ENCODE data around the gene BAIAP2.

The BAIAP2 gene

DNA sequence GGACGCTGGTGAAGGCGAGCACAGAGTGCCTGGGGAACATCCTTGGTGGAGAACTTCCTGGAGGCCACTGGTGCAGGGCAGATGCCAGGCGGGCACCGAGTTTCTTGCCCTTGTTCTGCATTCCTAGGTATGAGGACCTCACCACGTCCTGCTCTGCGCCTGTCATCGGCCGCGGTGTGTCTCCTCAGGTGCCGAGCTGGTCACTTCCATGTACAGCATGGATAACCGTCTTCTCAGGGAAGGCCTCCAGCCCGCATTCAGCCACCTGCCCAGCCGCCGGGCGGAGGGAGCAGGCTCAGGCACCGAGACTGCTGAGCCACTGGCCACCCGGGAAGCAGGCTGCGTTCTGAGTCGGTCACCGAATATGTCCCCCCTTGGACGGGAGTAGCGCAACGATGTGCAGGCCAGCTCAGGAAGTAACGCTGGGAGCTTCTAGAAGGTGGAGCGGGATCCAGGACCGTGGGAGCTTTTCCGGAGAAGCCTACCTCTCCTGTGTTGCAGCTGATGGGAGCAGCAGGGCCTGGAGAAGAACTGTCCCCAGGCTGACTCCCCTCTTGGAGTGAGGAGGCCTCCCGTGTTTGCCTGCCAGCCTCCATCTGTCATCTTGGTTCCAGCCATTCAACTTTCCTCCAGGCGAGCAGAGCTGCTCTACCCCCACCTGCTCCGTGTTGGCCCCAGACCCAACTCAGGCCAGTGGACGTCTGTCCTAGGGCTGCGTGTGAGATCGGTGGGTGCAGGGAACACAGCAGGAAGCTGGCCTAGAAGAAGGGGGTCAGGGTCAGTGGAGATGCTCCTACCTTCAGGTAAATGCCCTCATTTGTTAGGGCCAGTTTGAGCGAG lies 2.1 kb upstream of the BAIAP2 start:
- TF ChIP-seq, protein P1, sequence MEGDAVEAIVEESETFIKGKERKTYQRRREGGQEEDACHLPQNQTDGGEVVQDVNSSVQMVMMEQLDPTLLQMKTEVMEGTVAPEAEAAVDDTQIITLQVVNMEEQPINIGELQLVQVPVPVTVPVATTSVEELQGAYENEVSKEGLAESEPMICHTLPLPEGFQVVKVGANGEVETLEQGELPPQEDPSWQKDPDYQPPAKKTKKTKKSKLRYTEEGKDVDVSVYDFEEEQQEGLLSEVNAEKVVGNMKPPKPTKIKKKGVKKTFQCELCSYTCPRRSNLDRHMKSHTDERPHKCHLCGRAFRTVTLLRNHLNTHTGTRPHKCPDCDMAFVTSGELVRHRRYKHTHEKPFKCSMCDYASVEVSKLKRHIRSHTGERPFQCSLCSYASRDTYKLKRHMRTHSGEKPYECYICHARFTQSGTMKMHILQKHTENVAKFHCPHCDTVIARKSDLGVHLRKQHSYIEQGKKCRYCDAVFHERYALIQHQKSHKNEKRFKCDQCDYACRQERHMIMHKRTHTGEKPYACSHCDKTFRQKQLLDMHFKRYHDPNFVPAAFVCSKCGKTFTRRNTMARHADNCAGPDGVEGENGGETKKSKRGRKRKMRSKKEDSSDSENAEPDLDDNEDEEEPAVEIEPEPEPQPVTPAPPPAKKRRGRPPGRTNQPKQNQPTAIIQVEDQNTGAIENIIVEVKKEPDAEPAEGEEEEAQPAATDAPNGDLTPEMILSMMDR (IDR thresholded peaks at IDR 0.05; ENCODE audit: borderline replicate concordance, control extremely low read depth, extremely low read depth, insufficient read depth, missing control alignments) = no peak
- no peak for DNase-seq (ENCODE audit: low spot score)
- in situ Hi-C loops (cut with MboI; ENCODE audit: low sequenced_read_pairs, unreplicated experiment) = no loop called here

DNA sequence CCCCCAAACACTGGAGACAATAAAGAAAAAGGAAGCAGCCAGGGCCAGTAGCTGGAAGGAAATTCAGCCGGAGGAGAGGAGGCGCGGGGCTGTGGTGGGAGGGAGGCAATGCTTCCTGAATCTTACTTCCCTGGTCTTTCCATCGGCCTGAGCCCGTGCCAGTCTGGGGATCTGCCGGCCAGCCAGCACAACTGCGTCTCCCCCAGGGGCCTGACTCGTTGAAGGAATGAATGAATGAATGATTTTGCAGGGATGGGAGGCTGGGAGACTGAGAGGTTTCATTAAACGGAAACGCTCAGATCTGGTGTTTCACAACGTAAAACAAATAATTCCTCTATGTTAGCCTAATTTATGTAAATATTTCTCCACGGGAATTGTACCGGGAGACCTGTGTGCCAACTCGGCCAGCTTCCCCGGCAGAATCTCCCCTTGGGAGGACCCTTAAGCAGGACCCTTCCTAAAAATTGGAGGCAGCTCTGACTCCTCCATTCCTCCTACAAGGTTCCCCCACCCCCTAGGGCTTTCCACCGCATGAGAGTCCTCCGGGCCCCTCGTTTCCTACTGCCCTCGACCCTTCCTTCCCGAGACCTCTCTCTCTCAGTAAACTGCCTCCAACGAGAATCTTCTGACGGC lies 1.3 kb upstream of the BAIAP2 start:
- TF ChIP-seq, protein P1 (IDR thresholded peaks at IDR 0.05; ENCODE audit: borderline replicate concordance, control extremely low read depth, extremely low read depth, insufficient read depth, missing control alignments) = no peak
- DNase-seq (ENCODE audit: low spot score) = no peak
- in situ Hi-C loops (cut with MboI; ENCODE audit: low sequenced_read_pairs, unreplicated experiment) = no loop called here

DNA sequence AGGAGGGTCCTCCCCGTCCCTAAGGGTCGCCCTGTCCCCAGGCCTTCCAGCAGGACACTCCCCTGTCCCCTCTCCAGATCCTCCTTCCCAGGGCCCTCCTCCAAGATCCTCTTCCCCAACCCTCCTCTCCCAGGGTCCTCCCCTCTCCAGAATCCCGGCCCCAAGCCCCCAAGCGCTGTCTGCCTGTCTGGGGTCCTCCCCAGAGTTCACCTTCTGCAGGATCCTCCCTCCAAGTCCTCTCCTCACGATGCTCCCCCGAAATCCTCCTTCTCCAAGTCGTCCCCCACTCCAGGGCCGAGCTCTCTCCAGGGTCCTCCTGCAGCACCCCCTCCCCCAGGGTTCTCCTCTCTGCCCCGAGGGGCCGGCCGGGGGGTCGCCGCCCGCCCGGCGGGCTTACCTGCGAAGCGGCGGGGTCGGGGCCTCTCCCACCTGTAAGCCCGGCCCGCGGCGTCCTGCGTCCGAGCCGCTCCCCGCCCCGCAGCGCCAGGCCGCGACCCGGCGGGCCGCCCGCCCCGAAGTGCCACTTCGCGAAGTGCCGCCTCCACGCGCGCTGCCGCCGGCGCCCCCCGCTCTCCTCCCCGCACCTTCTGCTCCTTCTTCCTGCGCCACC lies 678 bp upstream of the BAIAP2 start:
- TF ChIP-seq, protein P1 (IDR thresholded peaks at IDR 0.05; ENCODE audit: borderline replicate concordance, control extremely low read depth, extremely low read depth, insufficient read depth, missing control alignments) = no peak
- in situ Hi-C loops (cut with MboI; ENCODE audit: low sequenced_read_pairs, unreplicated experiment) = no loop called here

GRCh38 chr17:81035521-81036196 lies 708 bp downstream of the BAIAP2 start:
- TF ChIP-seq, protein P1 (IDR thresholded peaks at IDR 0.05; ENCODE audit: borderline replicate concordance, control extremely low read depth, extremely low read depth, insufficient read depth, missing control alignments) = no peak
- in situ Hi-C loops (cut with MboI; ENCODE audit: low sequenced_read_pairs, unreplicated experiment) = no loop called here
- no peak for DNase-seq (ENCODE audit: low spot score)

More for the DNA sequence above, 678 bp upstream of the BAIAP2 start:
- DNase-seq (ENCODE audit: low spot score) = no peak

DNA sequence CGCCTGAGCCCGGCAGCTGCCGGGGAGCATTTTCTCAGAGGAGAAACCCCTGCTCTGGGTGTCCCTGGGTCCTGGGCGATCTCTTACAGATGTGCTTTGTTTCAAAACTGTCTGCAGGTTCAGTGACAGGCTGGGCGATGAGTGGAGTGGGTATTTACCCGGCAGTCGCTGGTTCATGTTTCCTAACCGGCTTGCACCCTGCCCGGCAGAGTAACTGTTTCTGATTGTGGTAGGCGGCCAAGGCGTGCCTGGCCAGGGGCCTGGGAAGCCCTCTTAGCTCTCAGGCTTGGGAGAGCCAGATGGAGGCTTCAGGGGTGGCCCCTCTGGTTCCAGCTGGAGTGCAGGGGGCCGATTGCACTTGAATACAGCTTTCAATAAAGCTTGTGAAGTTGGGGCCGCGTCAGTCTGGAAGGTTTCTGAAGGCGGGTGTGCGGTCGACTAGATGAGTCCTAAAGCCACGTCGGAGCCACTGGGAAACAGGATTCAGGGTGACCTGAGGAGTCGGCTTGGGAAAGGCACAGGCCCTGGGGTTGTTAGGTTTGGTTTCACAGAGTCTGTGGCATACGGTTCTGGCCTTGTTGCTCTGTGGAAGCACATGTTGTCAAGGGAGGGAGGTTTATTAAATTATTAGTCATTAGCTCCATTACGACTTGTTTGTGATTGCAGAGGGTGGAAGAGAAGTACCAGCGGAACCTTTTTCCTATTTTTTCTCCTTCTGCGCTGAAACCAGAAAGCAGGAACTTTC lies 1.4 kb downstream of the BAIAP2 start:
- TF ChIP-seq, protein P1 (IDR thresholded peaks at IDR 0.05; ENCODE audit: borderline replicate concordance, control extremely low read depth, extremely low read depth, insufficient read depth, missing control alignments) = no peak
- in situ Hi-C loops (cut with MboI; ENCODE audit: low sequenced_read_pairs, unreplicated experiment) = no loop called here
- DNase-seq (ENCODE audit: low spot score) = no peak

All from GM13976 (cell line).